SK-N-SH treated with all-trans-retinoic acid at 6 μM for 48 hours (cell line): Measurements from ENCODE around the gene TRAPPC13.
"Not testable (repeated sequence)": the region's sequence is repeated elsewhere in the genome, so short reads cannot be mapped to it uniquely, and the experiment has no call there.

Source experiments
- ATAC-seq: fragments of 200-7000 bp; cut with Tn5 transposase; 3 replicates; pipeline ENCODE4 v1.9.1; 2020; ENCODE audit warnings: mild to moderate bottlenecking, moderate library complexity
- ARNTL ChIP-seq: fragments of 450-650 bp; formaldehyde crosslinking; IDR thresholded peaks from 2 replicates; pipeline ENCODE4 v1.5.0; 2020; ENCODE audit warnings: low read depth, mild to moderate bottlenecking, moderate library complexity, borderline replicate concordance
- BACH2 ChIP-seq: fragments of 250-450 bp; sonication (Bioruptor Pico); IDR thresholded peaks from 2 replicates; pipeline ENCODE4 v1.9.0; 2021; ENCODE audit warnings: mild to moderate bottlenecking, borderline replicate concordance
- CSDC2 ChIP-seq: fragments of 250-450 bp; sonication (Bioruptor Pico); IDR thresholded peaks from 2 replicates; pipeline ENCODE4 v1.5.0; 2020; ENCODE audit warnings: mild to moderate bottlenecking, moderate library complexity
- ESRRG ChIP-seq: fragments of 250-450 bp; sonication (Bioruptor Pico); IDR thresholded peaks from 2 replicates; pipeline ENCODE4 v1.6.1; 2021; ENCODE audit warnings: mild to moderate bottlenecking
- GLIS3 ChIP-seq: fragments of 250-450 bp; sonication (Bioruptor Pico); IDR thresholded peaks from 2 replicates; pipeline ENCODE4 v1.5.0; 2020; ENCODE audit warnings: mild to moderate bottlenecking, moderate library complexity
- ISL1 ChIP-seq: fragments of 250-450 bp; sonication (Bioruptor Pico); IDR thresholded peaks from 2 replicates; pipeline ENCODE4 v2.1.2; 2022; ENCODE audit warnings: mild to moderate bottlenecking, moderate library complexity
- OSR1 ChIP-seq: fragments of 250-450 bp; sonication (Bioruptor Pico); IDR thresholded peaks from 2 replicates; pipeline ENCODE4 v1.8.0; 2022; ENCODE audit warnings: moderate library complexity, mild to moderate bottlenecking, inconsistent platforms
- PPARA ChIP-seq: fragments of 250-450 bp; sonication (Bioruptor Pico); IDR thresholded peaks from 2 replicates; pipeline ENCODE4 v1.5.0; 2020; ENCODE audit warnings: mild to moderate bottlenecking, borderline replicate concordance
- RARB ChIP-seq: fragments of 250-450 bp; sonication (Bioruptor Pico); IDR thresholded peaks from 2 replicates; pipeline ENCODE4 v1.8.0; 2021; ENCODE audit warnings: mild to moderate bottlenecking, moderate library complexity
- SNAI2 ChIP-seq: fragments of 250-450 bp; sonication (Bioruptor Pico); IDR thresholded peaks from 2 replicates; pipeline ENCODE4 v1.5.0; 2020; ENCODE audit warnings: mild to moderate bottlenecking, moderate library complexity
- TCF4 ChIP-seq: fragments of 250-450 bp; sonication (Bioruptor Pico); IDR thresholded peaks from 2 replicates; pipeline ENCODE4 v1.8.0; 2021; ENCODE audit warnings: mild to moderate bottlenecking, moderate library complexity, borderline replicate concordance
- TOX ChIP-seq: fragments of 250-450 bp; sonication (Bioruptor Pico); IDR thresholded peaks from 2 replicates; pipeline ENCODE4 v1.8.0; 2021; ENCODE audit warnings: mild to moderate bottlenecking, moderate library complexity, borderline replicate concordance
- ZFP3 ChIP-seq: fragments of 250-450 bp; sonication (Bioruptor Pico); IDR thresholded peaks from 2 replicates; pipeline ENCODE4 v1.5.0; 2020; ENCODE audit warnings: mild to moderate bottlenecking, moderate library complexity
- ZFP30 ChIP-seq: fragments of 450-650 bp; formaldehyde crosslinking; IDR thresholded peaks from 2 replicates; pipeline ENCODE4 v1.5.0; 2022; ENCODE audit warnings: mild to moderate bottlenecking, moderate library complexity
- ZNF565 ChIP-seq: fragments of 450-650 bp; formaldehyde crosslinking; conservative IDR thresholded peaks from 2 replicates; pipeline ENCODE4 v1.5.0; 2020; ENCODE audit warnings: low read depth, mild to moderate bottlenecking, moderate library complexity
- ZNF70 ChIP-seq: fragments of 450-650 bp; formaldehyde crosslinking; IDR thresholded peaks from 2 replicates; pipeline ENCODE4 v1.5.0; 2020; ENCODE audit warnings: mild to moderate bottlenecking, moderate library complexity
- ZNF8 ChIP-seq: fragments of 450-650 bp; formaldehyde crosslinking; IDR thresholded peaks from 2 replicates; pipeline ENCODE4 v1.5.0; 2020; ENCODE audit warnings: mild to moderate bottlenecking, moderate library complexity
- TF ChIP-seq, protein P1 (sequence below): fragments of 250-450 bp; sonication (Bioruptor Pico); IDR thresholded peaks from 2 replicates; pipeline ENCODE4 v1.5.0; 2020; ENCODE audit warnings: mild to moderate bottlenecking, moderate library complexity
- TF ChIP-seq, protein P2 (sequence below): fragments of 250-450 bp; sonication (Bioruptor Pico); IDR thresholded peaks from 2 replicates; pipeline ENCODE4 v1.8.0; 2021; ENCODE audit warnings: low read depth, mild to moderate bottlenecking, moderate library complexity, borderline replicate concordance
- TF ChIP-seq, protein P3 (sequence below): fragments of 250-450 bp; sonication (Bioruptor Pico); IDR thresholded peaks from 2 replicates; pipeline ENCODE4 v1.5.1; 2020; ENCODE audit warnings: low read depth, mild to moderate bottlenecking, moderate library complexity
- TF ChIP-seq, protein P4 (sequence below): fragments of 250-450 bp; sonication (Bioruptor Pico); IDR thresholded peaks from 2 replicates; pipeline ENCODE4 v1.8.0; 2020; ENCODE audit warnings: mild to moderate bottlenecking, moderate library complexity, borderline replicate concordance
- TF ChIP-seq, protein P5 (sequence below): fragments of 250-450 bp; sonication (Bioruptor Pico); IDR thresholded peaks from 2 replicates; pipeline ENCODE4 v1.5.1; 2021; ENCODE audit warnings: mild to moderate bottlenecking, moderate library complexity

The TRAPPC13 gene

DNA sequence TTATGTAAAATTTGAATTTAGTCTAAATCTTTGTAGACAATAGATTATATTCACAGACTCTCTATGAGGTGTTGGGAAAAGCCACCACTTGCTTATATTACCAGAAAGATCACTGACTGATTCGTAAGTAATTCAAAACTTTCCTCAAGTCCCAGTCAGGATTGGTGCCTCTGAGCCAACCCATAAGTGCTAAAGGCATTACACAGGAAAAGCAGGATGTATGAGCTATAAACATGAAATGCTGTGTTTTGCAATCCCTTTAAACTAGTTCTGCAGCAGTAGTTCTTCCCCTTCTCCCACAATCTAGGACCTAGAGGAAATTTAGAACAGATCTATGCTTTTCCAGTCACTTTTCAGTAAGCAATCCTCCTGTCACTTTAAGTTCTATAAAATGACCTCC lies 48.0 kb downstream of the TRAPPC13 start:
- TF ChIP-seq, protein P1, sequence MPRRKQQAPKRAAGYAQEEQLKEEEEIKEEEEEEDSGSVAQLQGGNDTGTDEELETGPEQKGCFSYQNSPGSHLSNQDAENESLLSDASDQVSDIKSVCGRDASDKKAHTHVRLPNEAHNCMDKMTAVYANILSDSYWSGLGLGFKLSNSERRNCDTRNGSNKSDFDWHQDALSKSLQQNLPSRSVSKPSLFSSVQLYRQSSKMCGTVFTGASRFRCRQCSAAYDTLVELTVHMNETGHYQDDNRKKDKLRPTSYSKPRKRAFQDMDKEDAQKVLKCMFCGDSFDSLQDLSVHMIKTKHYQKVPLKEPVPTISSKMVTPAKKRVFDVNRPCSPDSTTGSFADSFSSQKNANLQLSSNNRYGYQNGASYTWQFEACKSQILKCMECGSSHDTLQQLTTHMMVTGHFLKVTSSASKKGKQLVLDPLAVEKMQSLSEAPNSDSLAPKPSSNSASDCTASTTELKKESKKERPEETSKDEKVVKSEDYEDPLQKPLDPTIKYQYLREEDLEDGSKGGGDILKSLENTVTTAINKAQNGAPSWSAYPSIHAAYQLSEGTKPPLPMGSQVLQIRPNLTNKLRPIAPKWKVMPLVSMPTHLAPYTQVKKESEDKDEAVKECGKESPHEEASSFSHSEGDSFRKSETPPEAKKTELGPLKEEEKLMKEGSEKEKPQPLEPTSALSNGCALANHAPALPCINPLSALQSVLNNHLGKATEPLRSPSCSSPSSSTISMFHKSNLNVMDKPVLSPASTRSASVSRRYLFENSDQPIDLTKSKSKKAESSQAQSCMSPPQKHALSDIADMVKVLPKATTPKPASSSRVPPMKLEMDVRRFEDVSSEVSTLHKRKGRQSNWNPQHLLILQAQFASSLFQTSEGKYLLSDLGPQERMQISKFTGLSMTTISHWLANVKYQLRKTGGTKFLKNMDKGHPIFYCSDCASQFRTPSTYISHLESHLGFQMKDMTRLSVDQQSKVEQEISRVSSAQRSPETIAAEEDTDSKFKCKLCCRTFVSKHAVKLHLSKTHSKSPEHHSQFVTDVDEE = no peak
- no peak for TF ChIP-seq OSR1 (CRISPR knock-in tag)
- TF ChIP-seq, protein P2, sequence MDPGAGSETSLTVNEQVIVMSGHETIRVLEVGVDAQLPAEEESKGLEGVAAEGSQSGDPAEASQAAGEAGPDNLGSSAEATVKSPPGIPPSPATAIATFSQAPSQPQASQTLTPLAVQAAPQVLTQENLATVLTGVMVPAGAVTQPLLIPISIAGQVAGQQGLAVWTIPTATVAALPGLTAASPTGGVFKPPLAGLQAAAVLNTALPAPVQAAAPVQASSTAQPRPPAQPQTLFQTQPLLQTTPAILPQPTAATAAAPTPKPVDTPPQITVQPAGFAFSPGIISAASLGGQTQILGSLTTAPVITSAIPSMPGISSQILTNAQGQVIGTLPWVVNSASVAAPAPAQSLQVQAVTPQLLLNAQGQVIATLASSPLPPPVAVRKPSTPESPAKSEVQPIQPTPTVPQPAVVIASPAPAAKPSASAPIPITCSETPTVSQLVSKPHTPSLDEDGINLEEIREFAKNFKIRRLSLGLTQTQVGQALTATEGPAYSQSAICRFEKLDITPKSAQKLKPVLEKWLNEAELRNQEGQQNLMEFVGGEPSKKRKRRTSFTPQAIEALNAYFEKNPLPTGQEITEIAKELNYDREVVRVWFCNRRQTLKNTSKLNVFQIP (CRISPR knock-in tag) = no peak
- no peak for TF ChIP-seq BACH2 (CRISPR knock-in tag)
- no peak for TF ChIP-seq ARNTL (CRISPR knock-in tag)
- TF ChIP-seq ZFP30 (CRISPR knock-in tag) = no peak
- TF ChIP-seq, protein P3, sequence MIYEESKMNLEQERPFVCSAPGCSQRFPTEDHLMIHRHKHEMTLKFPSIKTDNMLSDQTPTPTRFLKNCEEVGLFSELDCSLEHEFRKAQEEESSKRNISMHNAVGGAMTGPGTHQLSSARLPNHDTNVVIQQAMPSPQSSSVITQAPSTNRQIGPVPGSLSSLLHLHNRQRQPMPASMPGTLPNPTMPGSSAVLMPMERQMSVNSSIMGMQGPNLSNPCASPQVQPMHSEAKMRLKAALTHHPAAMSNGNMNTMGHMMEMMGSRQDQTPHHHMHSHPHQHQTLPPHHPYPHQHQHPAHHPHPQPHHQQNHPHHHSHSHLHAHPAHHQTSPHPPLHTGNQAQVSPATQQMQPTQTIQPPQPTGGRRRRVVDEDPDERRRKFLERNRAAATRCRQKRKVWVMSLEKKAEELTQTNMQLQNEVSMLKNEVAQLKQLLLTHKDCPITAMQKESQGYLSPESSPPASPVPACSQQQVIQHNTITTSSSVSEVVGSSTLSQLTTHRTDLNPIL = no peak
- TF ChIP-seq ZNF8 (CRISPR knock-in tag) = no peak
- no peak for TF ChIP-seq ISL1 (CRISPR knock-in tag)
- TF ChIP-seq SNAI2 (CRISPR knock-in tag) = no peak
- no peak for TF ChIP-seq ZNF565 (CRISPR knock-in tag)
- TF ChIP-seq RARB (CRISPR knock-in tag) = no peak
- TF ChIP-seq ZNF70 (CRISPR knock-in tag) = no peak
- no peak for TF ChIP-seq TCF4 (CRISPR knock-in tag)
- ATAC-seq = no peak

DNA sequence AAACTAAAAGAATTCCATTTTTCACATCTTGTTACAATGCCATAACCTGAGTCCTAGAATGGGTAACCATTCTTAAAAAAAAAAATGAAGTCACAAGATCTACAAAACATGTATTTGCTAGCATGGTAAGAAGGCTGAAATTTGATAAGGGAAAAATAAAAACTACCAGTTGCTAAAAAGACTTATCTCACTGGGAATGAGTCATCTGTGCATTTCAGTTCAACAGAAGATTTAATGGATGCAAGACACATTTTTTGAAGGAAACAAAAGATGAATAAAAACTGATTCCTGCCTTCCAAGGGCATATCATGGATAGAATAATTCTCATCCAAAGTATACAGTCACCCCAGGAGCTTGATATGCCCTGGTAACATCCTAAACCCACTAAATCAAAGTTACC lies 49.9 kb downstream of the TRAPPC13 start:
- peak; percentile 28 for ATAC-seq
- TF ChIP-seq PPARA (CRISPR knock-in tag) = no peak
- no peak for TF ChIP-seq GLIS3
- TF ChIP-seq, protein P3 = no peak
- no peak for TF ChIP-seq OSR1 (CRISPR knock-in tag)
- TF ChIP-seq TCF4 (CRISPR knock-in tag) = no peak
- TF ChIP-seq ZNF8 (CRISPR knock-in tag) = no peak
- TF ChIP-seq CSDC2 (CRISPR knock-in tag) = no peak

DNA sequence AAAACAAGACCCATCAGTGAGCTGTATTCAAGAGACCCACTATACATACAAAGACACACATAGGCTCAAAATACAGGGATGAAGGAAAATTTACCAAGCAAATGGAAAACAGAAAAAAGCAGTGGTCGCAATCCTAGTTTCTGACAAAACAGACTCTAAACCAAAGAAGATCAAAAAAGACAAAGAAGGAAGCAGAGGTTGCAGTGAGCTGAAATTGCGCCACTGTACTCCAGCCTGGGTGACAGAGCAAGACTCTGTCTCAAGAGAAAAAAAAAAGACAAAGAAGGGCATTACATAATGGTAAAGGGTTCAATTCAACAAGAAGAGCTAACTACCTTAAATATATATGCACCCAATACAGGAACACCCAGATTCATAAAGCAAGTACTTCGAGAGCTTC lies 51.2 kb downstream of the TRAPPC13 start:
- not testable (repeated sequence) for ATAC-seq

DNA sequence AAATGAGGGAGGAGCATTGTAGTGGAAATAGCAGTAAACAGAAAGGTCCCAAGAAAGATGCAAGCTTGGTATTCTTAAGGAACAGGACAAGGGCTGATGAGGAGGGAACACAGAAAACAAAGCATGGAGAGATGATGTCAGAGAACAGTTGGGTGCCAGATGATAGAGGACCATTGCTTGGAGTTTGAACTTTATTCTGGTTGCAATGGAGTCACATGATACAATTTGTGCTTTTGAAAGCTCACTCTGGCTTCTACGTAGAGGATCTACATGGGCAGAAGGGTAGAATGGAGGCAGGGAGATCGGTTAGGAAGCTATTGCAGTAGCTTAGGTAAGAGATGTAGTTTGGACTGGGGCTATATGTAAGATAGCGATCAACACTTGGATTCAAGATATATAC lies 57.3 kb downstream of the TRAPPC13 start:
- ATAC-seq = no peak
- TF ChIP-seq, protein P4, sequence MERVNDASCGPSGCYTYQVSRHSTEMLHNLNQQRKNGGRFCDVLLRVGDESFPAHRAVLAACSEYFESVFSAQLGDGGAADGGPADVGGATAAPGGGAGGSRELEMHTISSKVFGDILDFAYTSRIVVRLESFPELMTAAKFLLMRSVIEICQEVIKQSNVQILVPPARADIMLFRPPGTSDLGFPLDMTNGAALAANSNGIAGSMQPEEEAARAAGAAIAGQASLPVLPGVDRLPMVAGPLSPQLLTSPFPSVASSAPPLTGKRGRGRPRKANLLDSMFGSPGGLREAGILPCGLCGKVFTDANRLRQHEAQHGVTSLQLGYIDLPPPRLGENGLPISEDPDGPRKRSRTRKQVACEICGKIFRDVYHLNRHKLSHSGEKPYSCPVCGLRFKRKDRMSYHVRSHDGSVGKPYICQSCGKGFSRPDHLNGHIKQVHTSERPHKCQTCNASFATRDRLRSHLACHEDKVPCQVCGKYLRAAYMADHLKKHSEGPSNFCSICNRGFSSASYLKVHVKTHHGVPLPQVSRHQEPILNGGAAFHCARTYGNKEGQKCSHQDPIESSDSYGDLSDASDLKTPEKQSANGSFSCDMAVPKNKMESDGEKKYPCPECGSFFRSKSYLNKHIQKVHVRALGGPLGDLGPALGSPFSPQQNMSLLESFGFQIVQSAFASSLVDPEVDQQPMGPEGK (CRISPR knock-in tag) = no peak
- TF ChIP-seq, protein P5, sequence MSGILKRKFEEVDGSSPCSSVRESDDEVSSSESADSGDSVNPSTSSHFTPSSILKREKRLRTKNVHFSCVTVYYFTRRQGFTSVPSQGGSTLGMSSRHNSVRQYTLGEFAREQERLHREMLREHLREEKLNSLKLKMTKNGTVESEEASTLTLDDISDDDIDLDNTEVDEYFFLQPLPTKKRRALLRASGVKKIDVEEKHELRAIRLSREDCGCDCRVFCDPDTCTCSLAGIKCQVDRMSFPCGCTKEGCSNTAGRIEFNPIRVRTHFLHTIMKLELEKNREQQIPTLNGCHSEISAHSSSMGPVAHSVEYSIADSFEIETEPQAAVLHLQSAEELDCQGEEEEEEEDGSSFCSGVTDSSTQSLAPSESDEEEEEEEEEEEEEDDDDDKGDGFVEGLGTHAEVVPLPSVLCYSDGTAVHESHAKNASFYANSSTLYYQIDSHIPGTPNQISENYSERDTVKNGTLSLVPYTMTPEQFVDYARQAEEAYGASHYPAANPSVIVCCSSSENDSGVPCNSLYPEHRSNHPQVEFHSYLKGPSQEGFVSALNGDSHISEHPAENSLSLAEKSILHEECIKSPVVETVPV = no peak
- TF ChIP-seq ESRRG (CRISPR knock-in tag) (no peak), ZFP30 (CRISPR knock-in tag) (no peak), ZFP3 (CRISPR knock-in tag) (no peak), GLIS3 (no peak), ARNTL (CRISPR knock-in tag) (no peak), TOX (CRISPR knock-in tag) (no peak), TCF4 (CRISPR knock-in tag) (no peak), ZNF70 (CRISPR knock-in tag) (no peak), ZNF8 (CRISPR knock-in tag) (no peak)
- TF ChIP-seq, protein P1 = no peak
- TF ChIP-seq, protein P3 = no peak
